GM13976 (cell line): ENCODE measurements around the gene TPTE2.

Experiments used
- DNase-seq: peaks from one replicate; pipeline ENCODE4 v3.0.0; 2012; ENCODE audit warnings: low spot score
- CTCF ChIP-seq: IDR thresholded peaks from 2 replicates; pipeline ENCODE4 v1.5.1; 2012; ENCODE audit warnings: borderline replicate concordance, mild to moderate bottlenecking; ENCODE audit not compliant: insufficient read depth; ENCODE audit errors: extremely low read depth, missing control alignments, control extremely low read depth
- in situ Hi-C: fragments of 300-500 bp; cut with MboI; formaldehyde crosslinking; loops from one replicate; pipeline ENCODE4 v1.12.0; 2022; ENCODE audit warnings: low sequenced_read_pairs, mixed read lengths, inconsistent platforms; ENCODE audit not compliant: unreplicated experiment

TPTE2 gene

GRCh38 chr13:19587635-19588300 is 26.4 kb upstream of the TPTE2 start:
- TF ChIP-seq CTCF, result peak; percentile 53
- peak; percentile 48 for DNase-seq
- in situ Hi-C loops, result loop anchor here (25.0 kb wide), 2 partner anchors 350 to 925 kb away; no protein-coding TSS in a partner anchor

- peak; percentile 72 for DNase-seq
- in situ Hi-C loops, result loop anchor here (25.0 kb wide), 2 partner anchors 350 to 925 kb away; no protein-coding TSS in a partner anchor
Measured at GRCh38 chr13:19586904-19587634, 25.7 kb upstream of the TPTE2 start.

GRCh38 chr13:19581675-19582074 is 20.3 kb upstream of the TPTE2 start:
- TF ChIP-seq CTCF, result no peak
- no peak for DNase-seq
- in situ Hi-C loops, result loop anchor here (25.0 kb wide), 2 partner anchors 344 to 919 kb away; no protein-coding TSS in a partner anchor

More at GRCh38 chr13:19586904-19587634, 25.7 kb upstream of the TPTE2 start:
- TF ChIP-seq CTCF, result peak; percentile 19

GRCh38 chr13:19575230-19575629 is 13.9 kb upstream of the TPTE2 start:
- DNase-seq, result no peak
- in situ Hi-C loops, result loop anchor here (25.0 kb wide), 2 partner anchors 338 to 913 kb away; no protein-coding TSS in a partner anchor
- TF ChIP-seq CTCF, result no peak

GRCh38 chr13:19573120-19573716 is 11.9 kb upstream of the TPTE2 start:
- in situ Hi-C loops, result no loop called here
- DNase-seq, result no peak
- no peak for TF ChIP-seq CTCF

GRCh38 chr13:19572280-19572679 is 10.9 kb upstream of the TPTE2 start:
- DNase-seq, result no peak
- no peak for TF ChIP-seq CTCF
- in situ Hi-C loops, result no loop called here
